GM19328 (cell line): ENCODE data around the gene BRSK1.

Experiments
- ATAC-seq: cut with Tn5 transposase; IDR thresholded peaks from one replicate; pipeline ENCODE4 v1.9.1; 2021; ENCODE audit warnings: mild to moderate bottlenecking, moderate library complexity; ENCODE audit not compliant: unreplicated experiment

Gene BRSK1

GRCh38 chr19:55303477-55303876, 19.7 kb downstream of the BRSK1 start:
- no peak for ATAC-seq

DNA sequence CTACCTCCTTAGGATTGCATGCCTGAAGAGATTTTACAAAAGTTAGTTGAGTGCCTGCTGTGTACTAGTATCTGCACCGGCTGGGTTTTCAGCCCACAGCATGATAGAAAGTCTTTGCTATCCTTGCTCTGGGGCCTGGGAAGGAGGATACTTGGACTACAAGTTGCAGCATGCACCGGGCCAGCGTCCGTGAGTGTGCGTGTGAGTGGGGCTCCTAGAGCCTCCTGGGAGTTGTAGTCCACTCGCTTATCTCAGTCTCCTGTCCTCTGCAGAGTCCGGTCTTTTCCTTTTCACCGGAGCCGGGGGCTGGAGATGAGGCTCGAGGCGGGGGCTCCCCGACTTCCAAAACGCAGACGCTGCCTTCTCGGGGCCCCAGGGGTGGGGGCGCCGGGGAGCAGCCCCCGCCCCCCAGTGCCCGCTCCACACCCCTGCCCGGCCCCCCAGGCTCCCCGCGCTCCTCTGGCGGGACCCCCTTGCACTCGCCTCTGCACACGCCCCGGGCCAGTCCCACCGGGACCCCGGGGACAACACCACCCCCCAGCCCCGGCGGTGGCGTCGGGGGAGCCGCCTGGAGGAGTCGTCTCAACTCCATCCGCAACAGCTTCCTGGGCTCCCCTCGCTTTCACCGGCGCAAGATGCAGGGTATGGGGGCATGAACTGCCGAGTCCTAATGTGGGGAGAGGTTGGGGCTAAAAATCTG, 20.6 kb downstream of the BRSK1 start:
- no peak for ATAC-seq

DNA sequence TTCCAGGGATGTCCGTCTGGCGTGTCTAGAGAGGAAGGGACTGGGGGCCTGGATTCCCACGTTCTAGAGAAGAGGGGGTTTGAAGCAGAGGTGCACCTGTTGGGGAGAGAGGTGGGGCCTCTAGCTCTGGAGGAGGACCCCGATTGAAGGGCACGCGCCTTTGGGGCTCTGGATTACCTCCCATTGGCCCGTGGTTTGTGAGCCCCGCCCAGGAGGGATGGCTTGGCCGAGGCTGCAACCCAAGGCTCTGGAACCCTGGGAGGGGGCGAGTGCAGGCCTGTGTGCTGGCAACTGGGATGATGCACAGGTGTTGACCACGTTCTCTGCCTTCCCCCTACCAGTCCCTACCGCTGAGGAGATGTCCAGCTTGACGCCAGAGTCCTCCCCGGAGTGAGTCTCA, 21.2 kb downstream of the BRSK1 start:
- ATAC-seq, result no peak

- no peak for ATAC-seq
Observed at GRCh38 chr19:55305491-55305890, 21.7 kb downstream of the BRSK1 start.

DNA sequence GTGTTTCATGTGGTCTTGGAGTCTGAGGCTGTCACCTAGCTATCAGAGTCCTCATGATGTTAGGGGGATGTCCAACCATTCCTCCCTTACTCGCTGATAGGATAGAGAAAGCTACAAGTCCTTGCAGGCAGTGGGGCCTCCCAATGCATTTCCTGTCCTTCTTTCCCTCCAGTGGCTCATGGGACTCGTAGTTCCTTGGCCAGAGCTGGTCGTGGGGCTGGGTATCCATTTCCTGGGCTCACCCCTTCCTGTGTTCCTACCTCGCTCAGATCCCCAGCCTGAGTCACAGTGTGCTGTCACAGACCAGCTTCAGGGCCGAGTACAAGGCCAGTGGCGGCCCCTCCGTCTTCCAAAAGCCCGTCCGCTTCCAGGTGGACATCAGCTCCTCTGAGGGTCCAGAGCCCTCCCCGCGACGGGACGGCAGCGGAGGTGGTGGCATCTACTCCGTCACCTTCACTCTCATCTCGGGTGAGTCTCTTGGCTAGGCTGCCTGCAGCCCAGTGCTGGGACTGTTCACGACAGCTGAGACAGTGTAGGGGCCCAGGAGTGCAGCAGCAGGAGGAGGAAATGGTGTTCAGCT, 22.3 kb downstream of the BRSK1 start:
- ATAC-seq, result no peak

- no peak for ATAC-seq
Observed at GRCh38 chr19:55306712-55307111, 22.9 kb downstream of the BRSK1 start.

- no peak for ATAC-seq
Observed at GRCh38 chr19:55308281-55308680, 24.5 kb downstream of the BRSK1 start.

DNA sequence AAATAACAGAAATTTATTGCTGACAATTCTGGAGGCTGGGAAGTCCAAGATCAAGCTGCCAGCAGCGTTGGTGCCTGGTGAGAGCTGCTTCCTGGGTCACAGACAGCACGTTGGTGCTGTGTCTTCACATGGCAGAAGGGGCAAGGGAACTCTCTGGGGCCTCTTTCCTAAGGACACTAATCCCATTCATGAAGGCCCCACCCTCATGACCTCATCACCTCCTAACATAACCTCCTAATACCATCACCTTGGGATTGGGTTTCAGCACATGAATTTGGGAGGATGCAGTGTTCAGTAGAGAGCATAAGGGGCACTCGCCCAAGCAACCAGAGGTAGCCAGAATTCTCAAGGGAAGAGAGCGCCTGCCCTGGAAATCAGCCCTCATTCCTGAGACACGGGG, 25.7 kb downstream of the BRSK1 start:
- no peak for ATAC-seq

- ATAC-seq, result no peak
Observed at GRCh38 chr19:55310498-55310897, 26.7 kb downstream of the BRSK1 start.

- ATAC-seq, result no peak
Observed at GRCh38 chr19:55311397-55311796, 27.6 kb downstream of the BRSK1 start.

- no peak for ATAC-seq
Observed at GRCh38 chr19:55311797-55312196, 28.0 kb downstream of the BRSK1 start.

DNA sequence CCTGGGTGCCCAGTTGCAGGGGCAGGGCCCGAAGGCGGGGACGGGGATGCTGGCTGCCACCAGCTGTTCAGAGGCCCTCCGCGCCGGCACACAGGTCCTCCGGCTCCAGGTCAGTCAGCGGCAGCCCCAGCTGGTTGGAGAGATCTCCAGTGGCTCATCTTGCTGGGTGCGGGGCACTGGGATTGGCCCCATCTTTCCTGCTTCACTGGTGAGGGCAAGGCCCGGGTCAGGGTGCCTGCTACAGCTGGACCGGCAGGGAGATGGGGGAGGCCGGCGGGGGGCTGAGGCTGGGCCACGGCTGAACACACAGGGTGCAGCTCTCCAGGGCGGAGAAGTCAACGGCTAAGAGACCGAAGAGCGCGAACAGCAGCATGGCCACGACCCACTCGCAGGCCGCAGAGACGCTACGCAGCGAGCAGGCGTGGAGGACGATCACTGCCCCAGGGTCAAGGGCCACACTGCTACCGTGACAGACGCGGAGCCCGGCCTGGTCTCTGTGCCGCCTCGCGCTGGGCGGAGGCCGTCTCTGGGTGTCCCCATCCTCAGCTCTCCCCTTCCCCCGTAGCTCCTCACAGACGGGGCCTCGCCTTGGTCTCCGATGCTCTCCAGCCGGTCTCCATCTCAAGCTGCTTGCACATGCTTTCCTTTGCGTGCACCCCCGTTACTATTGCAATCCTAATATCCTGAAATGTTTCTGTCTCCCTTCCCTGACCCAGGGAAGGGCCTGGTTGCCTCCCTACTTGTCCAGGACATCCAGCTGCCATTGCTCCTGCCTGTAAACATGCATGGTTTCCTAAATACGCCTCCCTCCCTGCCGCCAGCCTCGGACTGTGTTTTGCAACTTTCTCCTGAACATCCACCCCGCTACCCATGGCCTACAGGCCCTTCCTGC, 29.1 kb downstream of the BRSK1 start:
- ATAC-seq, result no peak

DNA sequence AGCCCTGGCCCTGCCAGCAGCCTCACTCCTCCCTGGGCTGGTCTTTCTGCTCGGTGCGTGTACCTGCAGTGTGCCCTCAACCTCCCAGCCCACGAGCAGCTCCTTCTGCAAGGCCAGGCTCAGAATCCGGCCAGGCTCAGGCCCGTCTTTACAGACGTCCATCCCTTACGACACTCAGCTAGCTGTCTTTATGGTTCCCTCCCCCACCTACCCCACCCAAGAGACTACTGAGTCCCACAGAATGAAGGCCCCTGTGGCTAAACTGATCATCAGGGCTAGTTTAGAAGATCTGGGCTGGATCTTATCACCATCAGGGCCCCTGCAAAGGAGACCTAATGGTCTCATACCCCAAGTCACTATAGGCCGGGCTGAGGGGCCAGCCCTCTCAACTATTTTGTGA, 30.6 kb downstream of the BRSK1 start:
- ATAC-seq, result no peak

GRCh38 chr19:55315956-55316525, 32.2 kb downstream of the BRSK1 start:
- no peak for ATAC-seq

DNA sequence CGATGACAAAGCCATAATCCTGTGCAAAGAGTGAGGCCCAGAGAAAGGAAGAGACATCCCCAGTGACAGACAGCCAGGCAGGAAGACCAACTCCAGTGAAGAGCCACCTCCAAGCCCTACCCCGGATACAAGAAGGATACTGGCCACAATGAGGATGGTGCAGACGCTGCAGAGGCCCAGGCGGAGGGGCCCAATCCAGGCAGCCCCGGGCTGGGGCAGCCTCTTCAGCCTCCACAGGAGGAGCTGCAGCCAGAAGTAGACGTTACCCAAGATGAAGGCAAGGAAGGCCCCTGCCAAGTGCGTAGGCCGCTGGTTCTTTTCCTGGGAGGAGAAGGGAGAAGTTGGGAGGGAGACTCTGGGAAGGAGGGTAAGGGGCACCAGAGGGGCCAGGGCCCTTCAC, 32.8 kb downstream of the BRSK1 start:
- no peak for ATAC-seq

DNA sequence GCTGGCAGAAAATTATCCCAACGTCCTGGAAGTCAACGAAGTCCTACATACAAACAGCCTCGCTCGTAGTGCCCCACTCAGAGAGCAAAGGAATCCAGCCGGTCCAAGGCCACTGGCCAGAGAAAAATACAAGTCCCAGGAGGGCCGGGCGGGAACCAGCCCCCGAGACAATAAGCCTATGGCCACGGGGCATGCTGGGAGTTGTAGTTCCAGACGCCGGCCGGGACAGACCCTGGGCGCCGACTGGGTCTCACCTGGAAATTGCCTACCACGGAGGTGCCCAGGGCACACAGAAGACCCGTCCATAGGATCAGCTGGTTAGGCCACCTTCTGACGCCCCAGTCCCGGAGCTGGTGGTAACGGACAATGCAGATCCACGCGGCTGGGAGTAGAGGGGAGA, 36.0 kb downstream of the BRSK1 start:
- no peak for ATAC-seq

GRCh38 chr19:55320844-55321419, 37.1 kb downstream of the BRSK1 start:
- ATAC-seq, result no peak

DNA sequence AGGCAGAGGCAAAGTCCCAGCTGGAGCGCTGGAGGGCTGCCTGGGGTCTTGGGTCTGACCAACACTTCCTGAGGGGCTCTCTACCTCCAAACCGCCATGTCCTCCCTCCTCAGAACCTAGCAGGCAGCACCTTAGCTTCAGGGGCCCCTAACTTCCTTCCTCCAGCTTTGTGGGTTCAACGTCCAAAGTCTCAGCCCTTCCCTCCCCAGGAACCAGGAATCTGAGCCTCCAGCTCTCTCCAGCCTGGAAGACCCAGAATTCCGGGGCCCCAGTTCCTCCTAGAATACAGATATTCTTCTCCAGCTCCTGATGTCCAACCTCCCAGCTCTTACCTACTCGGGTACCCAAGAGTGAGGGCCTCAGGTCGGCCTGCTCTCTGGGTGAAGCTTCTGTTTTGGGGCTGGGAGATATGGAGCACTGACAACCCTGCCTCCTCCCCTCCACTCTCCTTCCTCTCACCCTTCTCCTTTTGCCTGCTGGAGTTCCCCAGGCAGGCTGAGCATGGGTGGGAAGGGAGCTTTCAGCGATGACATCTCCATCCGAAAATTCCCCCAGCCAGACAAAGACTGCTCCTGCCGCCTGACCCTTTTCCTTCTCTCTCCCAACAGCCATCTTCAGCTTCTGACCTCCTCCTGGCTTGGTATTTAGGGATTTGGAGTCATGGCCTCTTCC, 37.8 kb downstream of the BRSK1 start:
- no peak for ATAC-seq

- no peak for ATAC-seq
Observed at GRCh38 chr19:55322204-55322885, 38.5 kb downstream of the BRSK1 start.

DNA sequence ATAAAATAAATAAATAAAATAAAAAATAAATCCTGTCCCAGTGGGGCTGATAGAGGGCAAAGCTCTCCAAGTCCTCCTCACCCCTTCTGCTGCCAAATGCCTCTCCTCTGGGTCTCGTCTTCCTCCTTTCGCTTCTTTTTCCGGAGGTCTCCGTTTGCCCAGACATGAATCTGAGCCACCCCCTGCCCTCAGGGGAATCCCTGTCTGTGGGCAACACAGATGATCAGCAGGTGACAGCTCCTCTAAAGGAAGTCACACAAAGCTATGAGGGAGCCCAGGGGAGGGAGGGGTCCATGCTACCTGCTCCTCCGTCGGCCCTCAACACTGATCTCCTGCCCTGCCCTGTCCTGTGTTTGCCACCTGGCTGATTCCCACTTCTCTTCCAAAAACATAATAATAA, 40.9 kb downstream of the BRSK1 start:
- ATAC-seq, result no peak
